ENCODE results near the gene TCEAL4. TPM values are rescaled to one million over a fixed set of nuclear protein-coding genes. Genes with fewer than 3 reads are reported as not detected.

TCEAL4 gene
- total RNA-seq, 1 donor, result 45.3 TPM

GRCh38 chrX:103540145-103540544, 45.2 kb upstream of the TCEAL4 start:
- TF ChIP-seq CTCF (IDR thresholded peaks at IDR 0.05; ENCODE audit: insufficient read depth, low read depth, low read length), result no peak
- H3K4me3 ChIP-seq (ENCODE audit: low read depth, low read length), result no peak overlapping the region
- peak; percentile 55 for DNase-seq (ENCODE audit: low read depth)

GRCh38 chrX:103549916-103550315, 35.4 kb upstream of the TCEAL4 start:
- no peak overlapping the region for H3K4me3 ChIP-seq (ENCODE audit: low read depth, low read length)
- TF ChIP-seq CTCF (IDR thresholded peaks at IDR 0.05; ENCODE audit: insufficient read depth, low read depth, low read length), result no peak
- no peak for DNase-seq (ENCODE audit: low read depth)

- TF ChIP-seq CTCF (IDR thresholded peaks at IDR 0.05; ENCODE audit: insufficient read depth, low read depth, low read length), result no peak
- no peak overlapping the region for H3K4me3 ChIP-seq (ENCODE audit: low read depth, low read length)
- DNase-seq (ENCODE audit: low read depth), result no peak
Measured at GRCh38 chrX:103550415-103551051, 34.8 kb upstream of the TCEAL4 start.

GRCh38 chrX:103552236-103552635, 33.1 kb upstream of the TCEAL4 start:
- DNase-seq (ENCODE audit: low read depth), result peak; percentile 47
- TF ChIP-seq CTCF (IDR thresholded peaks at IDR 0.05; ENCODE audit: insufficient read depth, low read depth, low read length), result no peak
- no peak overlapping the region for H3K4me3 ChIP-seq (ENCODE audit: low read depth, low read length)

GRCh38 chrX:103554687-103555424, 30.5 kb upstream of the TCEAL4 start:
- H3K4me3 ChIP-seq (ENCODE audit: low read depth, low read length), result peak overlapping the region; percentile 44
- TF ChIP-seq CTCF (IDR thresholded peaks at IDR 0.05; ENCODE audit: insufficient read depth, low read depth, low read length), result no peak
- peak; percentile 38 for DNase-seq (ENCODE audit: low read depth)

- no peak for TF ChIP-seq CTCF (IDR thresholded peaks at IDR 0.05; ENCODE audit: insufficient read depth, low read depth, low read length)
- DNase-seq (ENCODE audit: low read depth), result no peak
- no peak overlapping the region for H3K4me3 ChIP-seq (ENCODE audit: low read depth, low read length)
Measured at GRCh38 chrX:103556963-103557612, 28.2 kb upstream of the TCEAL4 start.
